Tibial nerve (tissue), 4 donors: ENCODE data around the gene KIF2A.

Experiments
- CTCF ChIP-seq, 5 experiments: fragments of 200-600 bp in 3 of 5; fragments of 450-650 bp in 2 of 5; sonication (generic) in 3 of 5; IDR thresholded peaks; one replicate each; pipeline ENCODE4 v1.5.1; 2016 to 2019; ENCODE audit warnings: antibody characterized with exemption in 5 of 5, mild to moderate bottlenecking in 3 of 5, moderate library complexity in 2 of 5
- EP300 ChIP-seq, 2 donors: sonication (generic); formaldehyde crosslinking; IDR thresholded peaks; one replicate each; pipeline ENCODE4 v1.6.1; 2017; ENCODE audit warnings: antibody characterized with exemption in 2 of 2, mild to moderate bottlenecking in 1 of 2

DNA sequence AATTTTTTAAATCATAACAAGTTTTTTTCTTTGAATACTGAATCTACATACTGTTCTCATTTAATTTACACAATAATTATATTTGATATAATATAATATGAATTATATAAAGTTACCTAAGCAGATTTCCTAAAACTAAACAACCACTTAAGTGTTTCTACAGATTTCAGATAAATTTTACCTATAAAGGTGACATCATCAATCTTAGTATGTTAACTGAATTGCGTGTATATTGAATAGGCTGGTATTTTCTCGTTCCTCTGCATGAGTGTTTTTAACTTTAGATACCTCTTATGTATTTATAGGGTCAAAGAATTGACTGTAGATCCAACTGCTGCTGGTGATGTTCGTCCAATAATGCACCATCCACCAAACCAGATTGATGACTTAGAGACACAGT is 67.4 kb downstream of the KIF2A start:
- no peak for TF ChIP-seq EP300 (IDR thresholded peaks at IDR 0.05)
- no peak for TF ChIP-seq CTCF (IDR thresholded peaks at IDR 0.05)
